Measurements from ENCODE around the gene ZNF629.

DNA sequence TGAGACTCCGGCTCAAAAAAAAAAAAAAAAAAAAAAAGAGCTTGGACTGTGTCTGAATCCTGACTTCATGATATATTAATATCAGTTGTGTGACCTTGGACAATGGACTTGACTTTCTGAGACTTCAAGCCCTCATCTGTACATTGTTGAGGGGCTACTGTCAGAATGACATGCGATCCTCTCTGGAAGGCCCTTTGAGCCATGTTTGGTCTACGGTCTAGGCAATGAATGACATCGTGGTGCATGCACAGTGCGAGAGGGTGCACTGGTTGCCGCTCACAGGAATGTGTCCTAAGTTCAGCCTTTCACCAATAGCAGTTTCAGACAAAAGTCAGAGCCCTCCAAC lies 43.0 kb upstream of the ZNF629 start:
- TF ChIP-seq, protein P1, sequence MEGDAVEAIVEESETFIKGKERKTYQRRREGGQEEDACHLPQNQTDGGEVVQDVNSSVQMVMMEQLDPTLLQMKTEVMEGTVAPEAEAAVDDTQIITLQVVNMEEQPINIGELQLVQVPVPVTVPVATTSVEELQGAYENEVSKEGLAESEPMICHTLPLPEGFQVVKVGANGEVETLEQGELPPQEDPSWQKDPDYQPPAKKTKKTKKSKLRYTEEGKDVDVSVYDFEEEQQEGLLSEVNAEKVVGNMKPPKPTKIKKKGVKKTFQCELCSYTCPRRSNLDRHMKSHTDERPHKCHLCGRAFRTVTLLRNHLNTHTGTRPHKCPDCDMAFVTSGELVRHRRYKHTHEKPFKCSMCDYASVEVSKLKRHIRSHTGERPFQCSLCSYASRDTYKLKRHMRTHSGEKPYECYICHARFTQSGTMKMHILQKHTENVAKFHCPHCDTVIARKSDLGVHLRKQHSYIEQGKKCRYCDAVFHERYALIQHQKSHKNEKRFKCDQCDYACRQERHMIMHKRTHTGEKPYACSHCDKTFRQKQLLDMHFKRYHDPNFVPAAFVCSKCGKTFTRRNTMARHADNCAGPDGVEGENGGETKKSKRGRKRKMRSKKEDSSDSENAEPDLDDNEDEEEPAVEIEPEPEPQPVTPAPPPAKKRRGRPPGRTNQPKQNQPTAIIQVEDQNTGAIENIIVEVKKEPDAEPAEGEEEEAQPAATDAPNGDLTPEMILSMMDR (IDR thresholded peaks at IDR 0.05) = no peak
- TF ChIP-seq POLR2A (IDR thresholded peaks at IDR 0.05) = no peak

All from adrenal gland (tissue), 5 donors.